ENCODE data around the gene TMEM86A.
A peak's percentile ranks its signal among the peaks of the same experiment; 100 is the strongest.
"Not testable (repeated sequence)": the region's sequence is repeated elsewhere in the genome, so short reads cannot be mapped to it uniquely, and the experiment has no call there.

TMEM86A gene

GRCh38 chr11:18698341-18699268, at the start of gene TMEM86A:
Gene TMEM86A (plus strand): TSS chr11:18698779. CDS start chr11:18698887, 108 bp downstream.
- TF ChIP-seq CTCF (conservative IDR thresholded peaks at IDR 0.05), result no peak
- H3K27ac ChIP-seq, result peak within 1 kb of the TSS; percentile 79

- peak overlapping the region; percentile 22 for H3K27ac ChIP-seq
- TF ChIP-seq CTCF (conservative IDR thresholded peaks at IDR 0.05), result no peak
Observed at GRCh38 chr11:18650353-18650752, 48.2 kb upstream of the TMEM86A start.

GRCh38 chr11:18650859-18651557, 47.6 kb upstream of the TMEM86A start:
- peak; percentile 81 for TF ChIP-seq CTCF (conservative IDR thresholded peaks at IDR 0.05)

GRCh38 chr11:18657673-18658072, 40.9 kb upstream of the TMEM86A start:
- H3K27ac ChIP-seq, result no peak overlapping the region
- TF ChIP-seq CTCF (conservative IDR thresholded peaks at IDR 0.05), result no peak

More at GRCh38 chr11:18650859-18651557, 47.6 kb upstream of the TMEM86A start:
- peak overlapping the region; percentile 22; the same call in 1 of the 2 replicates for H3K27ac ChIP-seq

GRCh38 chr11:18665353-18665872, 33.2 kb upstream of the TMEM86A start:
- not testable (repeated sequence) for H3K27ac ChIP-seq

- peak overlapping the region; percentile 72; the same call in 1 of the 2 replicates for H3K27ac ChIP-seq
- TF ChIP-seq CTCF (conservative IDR thresholded peaks at IDR 0.05), result no peak
Observed at GRCh38 chr11:18668131-18668530, 30.4 kb upstream of the TMEM86A start.

GRCh38 chr11:18669219-18669596, 29.4 kb upstream of the TMEM86A start:
- TF ChIP-seq CTCF (conservative IDR thresholded peaks at IDR 0.05), result no peak
- peak overlapping the region; percentile 72 for H3K27ac ChIP-seq

Measured in VCaP (cell line).